Measurements from ENCODE around the gene GBA2.

The GBA2 gene

GRCh38 chr9:35738924-35739323 lies 10.1 kb downstream of the GBA2 start:
- DNase-seq (ENCODE audit: low read depth in 2 of 3, low spot score in 1 of 3) = no peak

DNA sequence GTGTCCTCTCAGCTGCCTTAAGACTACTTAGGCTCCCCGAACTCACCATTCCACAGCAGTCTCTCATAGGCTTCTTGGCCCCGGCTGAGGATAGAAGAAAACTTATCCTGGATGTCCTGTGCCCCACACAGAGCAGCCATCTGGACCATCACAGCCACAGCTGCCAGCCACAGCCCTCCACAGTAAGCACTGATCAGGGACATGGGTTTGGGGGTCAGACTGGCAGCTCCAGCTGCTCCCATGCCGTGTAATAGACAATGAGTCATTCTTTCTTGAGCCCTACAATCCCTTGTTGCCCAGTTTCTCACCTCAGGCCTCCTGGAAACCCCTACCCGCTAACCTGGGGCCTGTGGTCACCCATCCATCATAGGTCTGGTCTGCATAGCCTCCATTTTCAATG lies 10.8 kb downstream of the GBA2 start:
- DNase-seq (ENCODE audit: low read depth in 2 of 3, low spot score in 1 of 3) = no peak

GRCh38 chr9:35737143-35737542 lies 11.9 kb downstream of the GBA2 start:
- DNase-seq (ENCODE audit: low read depth in 2 of 3, low spot score in 1 of 3) = no peak

GRCh38 chr9:35736201-35736633 lies 12.8 kb downstream of the GBA2 start:
- peak in 2 of 3 donors; percentile 51 to 57 for DNase-seq (ENCODE audit: low read depth in 2 of 3, low spot score in 1 of 3)

GRCh38 chr9:35734096-35734495 lies 14.9 kb downstream of the GBA2 start:
- no peak for DNase-seq (ENCODE audit: low read depth in 2 of 3, low spot score in 1 of 3)

DNA sequence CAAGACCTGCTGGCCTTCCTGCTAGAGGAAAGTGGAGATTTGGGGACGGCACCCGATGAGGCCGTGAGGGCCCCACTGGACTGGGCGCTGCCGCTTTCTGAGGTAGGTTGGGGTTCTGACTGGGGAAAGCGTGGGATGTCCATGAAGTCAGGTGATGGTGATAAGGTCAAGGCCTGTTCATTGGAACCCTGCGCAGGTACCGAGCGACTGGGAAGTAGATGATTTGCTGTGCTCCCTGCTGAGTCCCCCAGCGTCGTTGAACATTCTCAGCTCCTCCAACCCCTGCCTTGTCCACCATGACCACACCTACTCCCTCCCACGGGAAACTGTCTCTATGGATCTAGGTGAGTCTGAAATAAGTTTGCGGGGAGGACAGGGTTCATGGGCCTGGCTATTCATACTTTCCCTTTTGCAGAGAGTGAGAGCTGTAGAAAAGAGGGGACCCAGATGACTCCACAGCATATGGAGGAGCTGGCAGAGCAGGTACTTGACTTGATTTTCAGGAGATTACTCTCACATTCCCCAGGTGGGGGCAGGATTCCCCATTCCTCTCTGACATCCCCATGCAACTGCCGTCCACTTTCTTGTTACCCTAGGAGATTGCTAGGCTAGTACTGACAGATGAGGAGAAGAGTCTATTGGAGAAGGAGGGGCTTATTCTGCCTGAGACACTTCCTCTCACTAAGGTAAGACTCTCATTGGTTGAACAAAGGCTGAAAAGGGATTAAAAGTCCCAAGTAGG lies 16.1 kb downstream of the GBA2 start:
- DNase-seq (ENCODE audit: low read depth in 2 of 3, low spot score in 1 of 3) = peak in 1 of 3 donors; percentile 11

GRCh38 chr9:35732185-35732799 lies 16.7 kb downstream of the GBA2 start, which contains the start of the genes CREB3 and TLN1:
Gene CREB3 (plus strand): TSS chr9:35732666. CDS start chr9:35732773, 107 bp downstream.
Gene TLN1 (minus strand): TSS chr9:35732195. CDS start chr9:35725694, 6,501 bp downstream.
- DNase-seq (ENCODE audit: low read depth in 2 of 3, low spot score in 1 of 3) = peak; percentile 94 to 97 (median 94)

DNA sequence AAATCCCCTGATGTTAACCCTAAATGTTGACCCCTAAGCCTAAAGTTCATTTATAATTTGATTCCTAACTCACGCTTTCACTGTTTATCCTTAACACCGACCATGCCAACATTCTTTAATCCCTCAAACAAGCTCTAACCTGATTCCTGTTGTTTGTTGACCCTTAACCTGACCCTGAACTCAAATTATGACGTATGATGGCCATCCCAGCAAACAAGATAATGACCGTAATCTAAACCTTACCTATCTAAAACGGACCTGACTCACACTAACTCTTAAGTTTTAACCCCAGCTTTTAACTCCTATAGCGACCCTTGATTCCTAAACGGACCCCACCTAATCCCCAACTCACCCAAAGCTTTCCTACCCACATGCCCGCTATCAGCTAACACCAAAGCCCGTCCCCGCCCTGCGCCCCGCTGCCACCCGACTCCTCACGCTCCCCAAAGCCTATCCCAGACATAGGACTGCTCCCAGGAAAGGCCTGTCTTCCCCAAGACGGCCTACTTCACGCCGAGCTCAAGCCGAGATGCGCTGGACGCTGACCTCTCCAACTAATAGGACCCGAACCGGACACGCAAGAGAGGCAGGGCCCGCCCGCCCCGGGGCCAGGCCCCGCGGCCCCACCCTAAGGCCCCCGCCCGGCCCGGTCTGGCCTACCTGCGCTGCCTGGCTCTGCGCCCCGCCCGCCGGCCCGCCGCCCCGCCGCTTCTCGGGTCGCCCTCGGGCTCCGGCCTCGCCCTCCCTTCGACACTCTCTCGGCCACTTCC lies 17.4 kb downstream of the GBA2 start:
- no peak for DNase-seq (ENCODE audit: low read depth in 2 of 3, low spot score in 1 of 3)

DNA sequence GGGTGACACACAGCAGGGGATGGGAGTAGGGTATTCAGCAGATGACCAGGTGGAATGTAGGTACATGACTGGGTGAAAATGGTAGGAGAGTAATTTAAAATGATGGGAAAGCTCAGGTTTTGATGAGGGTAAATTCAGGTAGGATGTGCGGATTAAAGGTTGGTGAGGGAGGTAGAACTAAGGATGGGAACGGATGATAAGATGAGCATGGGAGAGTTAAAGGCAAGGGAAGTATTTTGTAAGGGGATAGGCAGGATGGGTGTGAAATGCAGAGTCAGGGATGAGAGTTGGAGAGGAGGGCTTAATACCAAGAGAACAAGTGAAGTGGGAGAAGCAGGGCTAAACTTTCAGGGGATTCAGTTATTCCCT lies 18.6 kb downstream of the GBA2 start:
- DNase-seq (ENCODE audit: low read depth in 2 of 3, low spot score in 1 of 3) = no peak

- peak in 2 of 3 donors; percentile 23 to 34 for DNase-seq (ENCODE audit: low read depth in 2 of 3, low spot score in 1 of 3)
Observed at GRCh38 chr9:35729700-35730485, 19.1 kb downstream of the GBA2 start.

DNA sequence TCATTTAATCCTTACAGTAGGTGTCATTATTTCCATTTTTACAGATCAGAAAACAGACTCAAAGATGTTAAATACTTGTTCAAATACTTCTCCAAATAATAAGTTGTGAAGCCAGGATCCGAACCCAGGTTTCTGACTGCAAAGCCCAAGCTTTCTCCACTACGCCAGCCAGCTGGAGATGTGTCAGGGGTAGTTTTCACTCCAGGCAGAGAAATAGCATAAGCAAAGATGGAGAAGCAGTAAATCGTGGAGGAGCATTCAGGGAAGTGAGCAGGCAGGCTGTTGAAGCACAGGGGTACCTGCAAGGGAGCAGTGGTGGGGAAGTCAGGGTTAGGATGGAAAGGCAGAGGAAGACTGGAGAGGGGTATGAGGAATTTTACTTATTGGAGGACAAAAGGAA lies 19.9 kb downstream of the GBA2 start:
- DNase-seq (ENCODE audit: low read depth in 2 of 3, low spot score in 1 of 3) = no peak

- DNase-seq (ENCODE audit: low read depth in 2 of 3, low spot score in 1 of 3) = peak in 2 of 3 donors; percentile 27 to 40
Observed at GRCh38 chr9:35728041-35728971, 20.7 kb downstream of the GBA2 start.

DNA sequence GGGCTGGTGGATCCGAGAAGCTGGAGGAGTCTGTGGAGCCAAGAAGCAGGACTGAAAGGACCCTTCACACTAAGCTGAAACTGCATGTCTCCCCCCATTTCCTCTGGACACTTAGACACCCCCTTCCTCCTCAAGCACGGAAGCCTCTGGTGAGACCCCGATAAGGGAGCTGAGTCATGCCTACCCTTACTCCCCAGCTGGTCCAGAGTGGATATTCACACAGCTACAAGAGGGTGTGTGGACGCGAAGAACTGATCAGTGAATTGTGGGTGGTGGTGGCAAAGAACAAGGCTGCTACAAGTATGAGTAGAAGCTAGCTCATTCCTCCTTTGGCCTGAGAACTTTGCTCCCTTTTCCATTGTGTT lies 21.4 kb downstream of the GBA2 start:
- DNase-seq (ENCODE audit: low read depth in 2 of 3, low spot score in 1 of 3) = no peak

GRCh38 chr9:35726931-35727330 lies 22.1 kb downstream of the GBA2 start:
- no peak for DNase-seq (ENCODE audit: low read depth in 2 of 3, low spot score in 1 of 3)

- no peak for DNase-seq (ENCODE audit: low read depth in 2 of 3, low spot score in 1 of 3)
Observed at GRCh38 chr9:35725362-35725761, 23.7 kb downstream of the GBA2 start.

- DNase-seq (ENCODE audit: low read depth in 2 of 3, low spot score in 1 of 3) = no peak
Observed at GRCh38 chr9:35723908-35724307, 25.1 kb downstream of the GBA2 start.

GRCh38 chr9:35723426-35723825 lies 25.6 kb downstream of the GBA2 start:
- no peak for DNase-seq (ENCODE audit: low read depth in 2 of 3, low spot score in 1 of 3)

GRCh38 chr9:35719546-35719945 lies 29.5 kb downstream of the GBA2 start:
- no peak for DNase-seq (ENCODE audit: low read depth in 2 of 3, low spot score in 1 of 3)

GRCh38 chr9:35718721-35719511 lies 30.1 kb downstream of the GBA2 start:
- DNase-seq (ENCODE audit: low read depth in 2 of 3, low spot score in 1 of 3) = no peak
